IMR-90 (cell line): ENCODE data around the gene PFDN5. TPM values are rescaled to one million over a fixed set of nuclear protein-coding genes. Genes with fewer than 3 reads are reported as not detected.

Experiments
- ATAC-seq: fragments of 200-7000 bp; cut with Tn5 transposase; 2 replicates; pipeline ENCODE4 v1.9.1; 2020; ENCODE audit warnings: low read depth, mild to moderate bottlenecking, moderate library complexity
- BruUV-seq: library from RNA; stranded (reverse); fragments of 400-500 nt; replicated peaks from 2 replicates; lab custom pipeline; 2021; lab: Mats Ljungman, UMichigan
- CTCF ChIA-PET: fragments of 300-600 bp; formaldehyde crosslinking; extraction: SDS; loops from one replicate; lab custom pipeline; 2021; ENCODE audit warnings: antibody characterized with exemption; lab: Yijun Ruan, JAX
- POLR2A ChIA-PET: fragments of 300-600 bp; sonication (Branson Sonifier 250); formaldehyde crosslinking; loops from one replicate; lab custom pipeline; 2022; ENCODE audit warnings: antibody characterized with exemption; ENCODE audit not compliant: unreplicated experiment; lab: Charles Lee
- DNase-seq: peaks from one replicate; pipeline ENCODE4 v3.0.0; 2013
- H2AFZ ChIP-seq: replicated peaks from 2 replicates; pipeline ENCODE3; 2013; ENCODE audit warnings: low read length, mild to moderate bottlenecking; ENCODE audit not compliant: poor library complexity
- H2AK5ac ChIP-seq: 2 replicates; pipeline ENCODE4 v1.6.1; 2013; ENCODE audit warnings: low read depth, low read length, inconsistent platforms
- H2AK9ac ChIP-seq: replicated peaks from 2 replicates; pipeline ENCODE3; 2013; ENCODE audit warnings: mild to moderate bottlenecking, low read depth, low read length, moderate library complexity; ENCODE audit not compliant: poor library complexity
- H2BK120ac ChIP-seq: 2 replicates; pipeline ENCODE4 v1.6.1; 2013; ENCODE audit warnings: low read depth, low read length, inconsistent platforms
- H2BK15ac ChIP-seq: 3 replicates; pipeline ENCODE4 v1.6.1; 2013; ENCODE audit warnings: low read depth, low read length, inconsistent platforms
- H2BK20ac ChIP-seq: 2 replicates; pipeline ENCODE4 v1.6.1; 2013; ENCODE audit warnings: low read depth, mild to moderate bottlenecking, inconsistent platforms, low read length, moderate library complexity
- H2BK5ac ChIP-seq: 2 replicates; pipeline ENCODE4 v1.6.1; 2013; ENCODE audit warnings: mild to moderate bottlenecking, low read depth, low read length, inconsistent platforms; ENCODE audit not compliant: poor library complexity, severe bottlenecking
- H3K14ac ChIP-seq: replicated peaks from 2 replicates; pipeline ENCODE4 v1.6.1; 2013; ENCODE audit warnings: low read depth, low read length, inconsistent platforms
- H3K18ac ChIP-seq: 2 replicates; pipeline ENCODE4 v1.6.1; 2013; ENCODE audit warnings: low read depth, low read length, control low read depth
- H3K23ac ChIP-seq: 2 replicates; pipeline ENCODE4 v1.6.1; 2013; ENCODE audit warnings: low read depth, low read length, inconsistent platforms
- H3K27ac ChIP-seq: 2 replicates; pipeline ENCODE4 v1.5.1; 2013; ENCODE audit warnings: mild to moderate bottlenecking, control low read depth, low read length; ENCODE audit not compliant: insufficient read depth
- H3K27me3 ChIP-seq: 2 replicates; pipeline ENCODE4 v1.6.1; 2013; ENCODE audit warnings: low read length; ENCODE audit not compliant: control insufficient read depth, insufficient read depth
- H3K36me3 ChIP-seq: 2 replicates; pipeline ENCODE4 v1.6.1; 2013; ENCODE audit warnings: low read length, mixed read lengths; ENCODE audit not compliant: control insufficient read depth, insufficient read depth
- H3K4ac ChIP-seq: 2 replicates; pipeline ENCODE4 v1.6.1; 2013; ENCODE audit warnings: low read depth, low read length, inconsistent platforms
- H3K4me1 ChIP-seq: 2 replicates; pipeline ENCODE4 v1.6.1; 2013; ENCODE audit warnings: low read length, mixed read lengths; ENCODE audit not compliant: control insufficient read depth, insufficient read depth
- H3K4me2 ChIP-seq: 2 replicates; pipeline ENCODE4 v1.6.1; 2013; ENCODE audit warnings: low read depth, mild to moderate bottlenecking, control low read depth, low read length, moderate library complexity
- H3K4me3 ChIP-seq: 2 replicates; pipeline ENCODE4 v1.5.1; 2013; ENCODE audit warnings: low read depth, mild to moderate bottlenecking, control low read depth, low read length, moderate library complexity; ENCODE audit not compliant: insufficient read depth
- H3K56ac ChIP-seq: 2 replicates; pipeline ENCODE4 v1.6.1; 2013; ENCODE audit warnings: low read length, inconsistent platforms; ENCODE audit not compliant: insufficient read depth; ENCODE audit errors: extremely low read depth
- H3K79me1 ChIP-seq, 2 experiments: 2 replicates each; pipeline ENCODE4 v1.6.1; 2013; ENCODE audit warnings: low read length in 2 of 2, inconsistent platforms in 1 of 2, low read depth in 1 of 2
- H3K9ac ChIP-seq: 2 replicates; pipeline ENCODE4 v1.6.1; 2013; ENCODE audit warnings: low read depth, low read length, control low read depth
- H3K9me1 ChIP-seq: 2 replicates; pipeline ENCODE4 v1.6.1; 2013; ENCODE audit warnings: low read length, inconsistent platforms; ENCODE audit not compliant: insufficient read depth
- H3K9me3 ChIP-seq: 2 replicates; pipeline ENCODE4 v1.6.1; 2013; ENCODE audit warnings: low read length; ENCODE audit not compliant: control insufficient read depth, insufficient read depth
- H4K20me1 ChIP-seq: 2 replicates; pipeline ENCODE4 v1.6.1; 2013; ENCODE audit warnings: low read length, inconsistent platforms; ENCODE audit not compliant: insufficient read depth
- H4K5ac ChIP-seq: 2 replicates; pipeline ENCODE4 v1.6.1; 2013; ENCODE audit warnings: mild to moderate bottlenecking, low read depth, low read length, control low read depth
- H4K8ac ChIP-seq, 2 experiments: 2 replicates each; pipeline ENCODE4 v1.6.1; 2013; ENCODE audit warnings: low read depth in 2 of 2, low read length in 2 of 2, control low read depth in 1 of 2, inconsistent platforms in 1 of 2
- H4K91ac ChIP-seq: 2 replicates; pipeline ENCODE4 v1.6.1; 2013; ENCODE audit warnings: low read depth, low read length, inconsistent platforms; ENCODE audit not compliant: insufficient read depth
- BHLHE40 ChIP-seq: fragments of 150-350 bp; IDR thresholded peaks from 2 replicates; pipeline ENCODE4 v1.6.1; 2016; ENCODE audit warnings: mild to moderate bottlenecking, low read depth, low read length
- CEBPB ChIP-seq: IDR thresholded peaks from 2 replicates; pipeline ENCODE4 v1.6.1; 2012; ENCODE audit warnings: low read depth, low read length, improper control_type of control experiment
- CHD1 ChIP-seq: IDR thresholded peaks from 2 replicates; pipeline ENCODE4 v1.6.1; 2012; ENCODE audit warnings: low read depth, low read length, improper control_type of control experiment
- FOS ChIP-seq: fragments of 150-350 bp; IDR thresholded peaks from 2 replicates; pipeline ENCODE4 v1.6.1; 2016; ENCODE audit warnings: low read depth, low read length
- MAFK ChIP-seq: IDR thresholded peaks from 2 replicates; pipeline ENCODE4 v1.6.1; 2012; ENCODE audit warnings: low read depth, low read length, improper control_type of control experiment
- MAZ ChIP-seq: IDR thresholded peaks from 2 replicates; pipeline ENCODE4 v1.6.1; 2012; ENCODE audit warnings: low read depth, mild to moderate bottlenecking, low read length, improper control_type of control experiment, moderate library complexity, borderline replicate concordance
- MXI1 ChIP-seq: IDR thresholded peaks from 2 replicates; pipeline ENCODE4 v1.6.1; 2012; ENCODE audit warnings: low read depth, mild to moderate bottlenecking, low read length, moderate library complexity, borderline replicate concordance
- NFE2L2 ChIP-seq: fragments of 150-350 bp; IDR thresholded peaks from 2 replicates; pipeline ENCODE4 v1.6.1; 2016; ENCODE audit warnings: low read depth, mild to moderate bottlenecking, low read length
- POLR2A ChIP-seq: IDR thresholded peaks from 2 replicates; pipeline ENCODE4 v1.6.1; 2012; ENCODE audit warnings: mild to moderate bottlenecking, low read depth, low read length
- RAD21 ChIP-seq: IDR thresholded peaks from 2 replicates; pipeline ENCODE4 v1.6.1; 2012; ENCODE audit warnings: low read length, improper control_type of control experiment
- RCOR1 ChIP-seq: IDR thresholded peaks from 2 replicates; pipeline ENCODE4 v1.6.1; 2012; ENCODE audit warnings: mild to moderate bottlenecking, low read length, improper control_type of control experiment; ENCODE audit not compliant: insufficient replicate concordance
- RFX5 ChIP-seq: IDR thresholded peaks from 2 replicates; pipeline ENCODE4 v1.8.0; 2012; ENCODE audit warnings: low read depth, mild to moderate bottlenecking, low read length, moderate library complexity
- SMC3 ChIP-seq: fragments of 150-350 bp; IDR thresholded peaks from 2 replicates; pipeline ENCODE4 v1.6.1; 2016; ENCODE audit warnings: low read depth, mild to moderate bottlenecking, antibody characterized with exemption, low read length, moderate library complexity
- WGBS, 2 experiments: methylation state at CpG; one replicate each; pipeline versions ENCODE4 v1.1.5 to v1.1.7; 2013; ENCODE audit warnings: missing lambda C conversion rate in 2 of 2; ENCODE audit not compliant: insufficient read length in 1 of 2; ENCODE audit errors: extremely low coverage in 2 of 2; 5-methylcytosine and 5-hydroxymethylcytosine counted together
- dilution Hi-C: fragments of 300-500 bp; cut with HindIII; formaldehyde crosslinking; loops from one replicate; pipeline ENCODE4 v1.14.3; 2018; ENCODE audit warnings: low sequenced_read_pairs; ENCODE audit not compliant: unreplicated experiment
- in situ Hi-C: fragments of 300-500 bp; cut with MboI; formaldehyde crosslinking; loops from 3 replicates; pipeline ENCODE4 v1.14.3; 2019; ENCODE audit warnings: low sequenced_read_pairs, inconsistent platforms, mixed read lengths
- intact Hi-C: fragments of 100-400 bp; cut with micrococcal nuclease; formaldehyde crosslinking; loops from 2 replicates; pipeline ENCODE4 v1.10.0; 2022
- polyA plus RNA-seq, 3 experiments: library from polyadenylated mRNA; depleted of rRNA; stranded (reverse); fragments of >200 nt; gene quantifications; 2 replicates each; pipeline ENCODE4 v1.2.3, GENCODE V29; 2012; ENCODE audit warnings: low replicate concordance in 1 of 3
- total RNA-seq: library from RNA; depleted of rRNA; stranded (reverse); fragments of >200 nt; gene quantifications from 2 replicates; pipeline ENCODE4 v1.2.3, GENCODE V29; 2012
- TF ChIP-seq, protein P1 (sequence below): fragments of 150-350 bp; IDR thresholded peaks from 2 replicates; pipeline ENCODE4 v1.6.1; 2017; ENCODE audit warnings: mild to moderate bottlenecking, antibody characterized with exemption, low read length, low read depth
- TF ChIP-seq, protein P2 (sequence below): fragments of 150-350 bp; IDR thresholded peaks from 2 replicates; pipeline ENCODE4 v1.6.1; 2016; ENCODE audit warnings: low read depth, mild to moderate bottlenecking, low read length, moderate library complexity, borderline replicate concordance

The PFDN5 gene
- total and polyA plus RNA-seq, 2 of the 4 experiments (the other 2 are of a cell fraction): 1,011 to 1,338 TPM

DNA sequence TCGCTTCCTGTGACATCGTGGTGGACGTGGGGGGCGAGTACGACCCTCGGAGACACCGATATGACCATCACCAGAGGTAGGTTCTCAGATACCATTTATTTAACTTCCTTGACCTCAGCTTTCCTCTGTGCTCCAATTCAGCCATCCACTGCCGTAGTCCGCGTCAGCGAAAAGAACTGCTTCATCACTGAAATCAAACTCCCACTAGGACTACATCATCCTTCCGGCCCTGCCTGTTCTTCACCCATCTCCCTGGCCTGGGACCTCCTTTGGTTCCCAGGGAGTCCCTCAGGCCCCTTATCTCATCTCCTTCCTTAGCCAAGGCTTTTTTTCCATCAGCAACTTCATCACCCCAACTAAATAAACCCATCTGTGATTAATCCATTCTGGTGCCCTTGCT, 4.8 kb downstream of the PFDN5 start (continued):
- TF ChIP-seq BHLHE40 (no peak), POLR2A (0 out of 2 replicates have a peak, but pooled peaks have one; percentile 67), RAD21 (no peak), MAZ (no peak), FOS (no peak), RCOR1 (no peak), NFE2L2 (no peak)

DNA sequence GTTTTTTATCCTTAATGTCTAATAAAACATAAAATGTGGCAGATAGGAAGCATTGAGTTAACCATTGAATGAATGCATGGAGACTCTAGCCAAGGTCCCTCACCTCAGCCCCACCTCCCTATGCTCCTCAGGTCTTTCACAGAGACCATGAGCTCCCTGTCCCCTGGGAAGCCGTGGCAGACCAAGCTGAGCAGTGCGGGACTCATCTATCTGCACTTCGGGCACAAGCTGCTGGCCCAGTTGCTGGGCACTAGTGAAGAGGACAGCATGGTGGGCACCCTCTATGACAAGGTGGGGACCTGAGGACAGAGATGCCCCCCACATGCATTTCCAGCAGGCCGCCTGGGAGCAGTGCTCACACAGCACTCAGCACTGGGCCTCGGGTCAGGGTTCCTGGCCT, 7.6 kb downstream of the PFDN5 start:
- intact Hi-C loops (no loop called here), in situ Hi-C loops (no loop called here)
- no peak for TF ChIP-seq SMC3
- TF ChIP-seq RAD21: no peak
- TF ChIP-seq MAFK: no peak
- no peak for TF ChIP-seq CHD1
- TF ChIP-seq POLR2A: no peak
- TF ChIP-seq CEBPB: no peak
- TF ChIP-seq, protein P1, sequence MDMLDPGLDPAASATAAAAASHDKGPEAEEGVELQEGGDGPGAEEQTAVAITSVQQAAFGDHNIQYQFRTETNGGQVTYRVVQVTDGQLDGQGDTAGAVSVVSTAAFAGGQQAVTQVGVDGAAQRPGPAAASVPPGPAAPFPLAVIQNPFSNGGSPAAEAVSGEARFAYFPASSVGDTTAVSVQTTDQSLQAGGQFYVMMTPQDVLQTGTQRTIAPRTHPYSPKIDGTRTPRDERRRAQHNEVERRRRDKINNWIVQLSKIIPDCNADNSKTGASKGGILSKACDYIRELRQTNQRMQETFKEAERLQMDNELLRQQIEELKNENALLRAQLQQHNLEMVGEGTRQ: no peak
- no peak for TF ChIP-seq RFX5
- no peak for TF ChIP-seq NFE2L2
- TF ChIP-seq MXI1: no peak
- no peak for TF ChIP-seq FOS
- TF ChIP-seq BHLHE40: no peak
- TF ChIP-seq MAZ: no peak
- TF ChIP-seq, protein P2, sequence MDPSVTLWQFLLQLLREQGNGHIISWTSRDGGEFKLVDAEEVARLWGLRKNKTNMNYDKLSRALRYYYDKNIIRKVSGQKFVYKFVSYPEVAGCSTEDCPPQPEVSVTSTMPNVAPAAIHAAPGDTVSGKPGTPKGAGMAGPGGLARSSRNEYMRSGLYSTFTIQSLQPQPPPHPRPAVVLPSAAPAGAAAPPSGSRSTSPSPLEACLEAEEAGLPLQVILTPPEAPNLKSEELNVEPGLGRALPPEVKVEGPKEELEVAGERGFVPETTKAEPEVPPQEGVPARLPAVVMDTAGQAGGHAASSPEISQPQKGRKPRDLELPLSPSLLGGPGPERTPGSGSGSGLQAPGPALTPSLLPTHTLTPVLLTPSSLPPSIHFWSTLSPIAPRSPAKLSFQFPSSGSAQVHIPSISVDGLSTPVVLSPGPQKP: no peak
- no peak for TF ChIP-seq RCOR1

More for the DNA sequence above, 7.6 kb downstream of the PFDN5 start:
- H3K79me1 ChIP-seq: peaks cover 16 to 53% of the 10 kb centered on the region in 2 experiments
- CTCF ChIA-PET: no interaction called here
- no peak overlapping the region for H2BK120ac ChIP-seq
- no peak overlapping the region for H2AK9ac ChIP-seq
- no peak overlapping the region for H3K27ac ChIP-seq
- H3K4ac ChIP-seq: no peak overlapping the region
- H2BK15ac ChIP-seq: no peak overlapping the region
- ATAC-seq (no peak), DNase-seq (no peak)
- no peak overlapping the region for H2AK5ac ChIP-seq
- H3K27me3 ChIP-seq: no peaks in the 10 kb centered on the region
- no peak overlapping the region for H4K8ac ChIP-seq
- no peak overlapping the region for H3K14ac ChIP-seq
- no peak overlapping the region for H3K9ac ChIP-seq
- H3K4me1 ChIP-seq: peaks cover 11% of the 10 kb centered on the region
- POLR2A ChIA-PET: no interaction called here
- H2BK5ac ChIP-seq: no peak overlapping the region
- H3K23ac ChIP-seq: no peak overlapping the region
- H2BK20ac ChIP-seq: no peak overlapping the region
- H4K20me1 ChIP-seq: peaks cover 2% of the 10 kb centered on the region; the same call in 1 of the 2 replicates
- no peak overlapping the region for H3K4me2 ChIP-seq
- no peak overlapping the region for H4K5ac ChIP-seq
- H3K9me1 ChIP-seq: peaks cover 10% of the 10 kb centered on the region; the same call in 1 of the 2 replicates
- no peak overlapping the region for H4K91ac ChIP-seq
- H3K18ac ChIP-seq: no peak overlapping the region
- H2AFZ ChIP-seq: no peak overlapping the region
- dilution Hi-C loops: no loop called here
- no peak overlapping the region for H3K4me3 ChIP-seq
- BruUV-seq: no TSS peak
- WGBS, 2 experiments: 67% methylated on average over 1 of the region's 5 CpGs; no CpG with 5 or more reads in 1 of the 2 experiments
- H3K36me3 ChIP-seq: peaks cover 37% of the 10 kb centered on the region
- H3K56ac ChIP-seq: no peak overlapping the region
- H3K9me3 ChIP-seq: no peaks in the 10 kb centered on the region
